ENCODE measurements around the gene EPHA6. TPM values are rescaled to one million over a fixed set of nuclear protein-coding genes. Genes with fewer than 3 reads are reported as not detected.

EPHA6 gene
- total and polyA plus RNA-seq, 10 of the 15 experiments (the other 5 are each of a cell fraction or from before 2014, with no cell fraction given): not detected

GRCh38 chr3:97438131-97438530 lies 623.7 kb downstream of the EPHA6 start:
- Histone ChIP-seq H4K20me1 (ENCODE audit: control insufficient read depth, insufficient read depth) (no peaks in the 10 kb centered on the region), H3K4me3 (no peak overlapping the region), H3K4me1 (ENCODE audit: control insufficient read depth, insufficient read depth, low read length) (no peaks in the 10 kb centered on the region), H3K27me3 (replicated peaks in 1 of 2; ENCODE audit: control insufficient read depth in 2 of 2, insufficient read depth in 2 of 2, low read length in 1 of 2) (no peaks in the 10 kb centered on the region), H3K9me3 (replicated peaks; ENCODE audit: control insufficient read depth, insufficient read depth, low read length) (no peaks in the 10 kb centered on the region), H2AFZ (ENCODE audit: control insufficient read depth, low read depth, low read length) (no peak overlapping the region), H3K4me2 (ENCODE audit: control insufficient read depth, insufficient read depth) (no peak overlapping the region), H3K79me2 (ENCODE audit: control insufficient read depth, insufficient read depth, low read length) (no peaks in the 10 kb centered on the region), H3K27ac (ENCODE audit: control insufficient read depth, insufficient read depth) (no peak overlapping the region), H3K36me3 (ENCODE audit: control insufficient read depth in 2 of 2, insufficient read depth in 2 of 2, low read length in 1 of 2) (no peaks in the 10 kb centered on the region), H3K9ac (ENCODE audit: control insufficient read depth, insufficient read depth, low read length) (no peak overlapping the region)
- TF ChIP-seq ATF3 (IDR thresholded peaks at IDR 0.05; ENCODE audit: borderline replicate concordance, extremely low read depth, low read depth, low read length): no peak
- TF ChIP-seq MYB (IDR thresholded peaks at IDR 0.05; ENCODE audit: borderline replicate concordance, low read depth, low read length): no peak
- TF ChIP-seq ZZZ3 (IDR thresholded peaks at IDR 0.05; ENCODE audit: control insufficient read depth, insufficient read length, low read depth): no peak
- TF ChIP-seq PML (IDR thresholded peaks at IDR 0.05; ENCODE audit: low read length): no peak
- no peak for TF ChIP-seq SMARCA5 (IDR thresholded peaks at IDR 0.05)
- no peak for TF ChIP-seq FOS (IDR thresholded peaks at IDR 0.05; ENCODE audit: borderline replicate concordance, extremely low read depth, insufficient read length)
- no peak for TF ChIP-seq CHD2 (IDR thresholded peaks at IDR 0.05; ENCODE audit: borderline replicate concordance, low read depth, low read length)
- TF ChIP-seq FOXK2 (IDR thresholded peaks at IDR 0.05): no peak
- no peak for TF ChIP-seq NFYA (IDR thresholded peaks at IDR 0.05; ENCODE audit: borderline replicate concordance, low read depth, low read length)
- no peak for TF ChIP-seq MEF2A (IDR thresholded peaks at IDR 0.05; ENCODE audit: insufficient read depth, low read depth, low read length)
- TF ChIP-seq, protein P1, sequence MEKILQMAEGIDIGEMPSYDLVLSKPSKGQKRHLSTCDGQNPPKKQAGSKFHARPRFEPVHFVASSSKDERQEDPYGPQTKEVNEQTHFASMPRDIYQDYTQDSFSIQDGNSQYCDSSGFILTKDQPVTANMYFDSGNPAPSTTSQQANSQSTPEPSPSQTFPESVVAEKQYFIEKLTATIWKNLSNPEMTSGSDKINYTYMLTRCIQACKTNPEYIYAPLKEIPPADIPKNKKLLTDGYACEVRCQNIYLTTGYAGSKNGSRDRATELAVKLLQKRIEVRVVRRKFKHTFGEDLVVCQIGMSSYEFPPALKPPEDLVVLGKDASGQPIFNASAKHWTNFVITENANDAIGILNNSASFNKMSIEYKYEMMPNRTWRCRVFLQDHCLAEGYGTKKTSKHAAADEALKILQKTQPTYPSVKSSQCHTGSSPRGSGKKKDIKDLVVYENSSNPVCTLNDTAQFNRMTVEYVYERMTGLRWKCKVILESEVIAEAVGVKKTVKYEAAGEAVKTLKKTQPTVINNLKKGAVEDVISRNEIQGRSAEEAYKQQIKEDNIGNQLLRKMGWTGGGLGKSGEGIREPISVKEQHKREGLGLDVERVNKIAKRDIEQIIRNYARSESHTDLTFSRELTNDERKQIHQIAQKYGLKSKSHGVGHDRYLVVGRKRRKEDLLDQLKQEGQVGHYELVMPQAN (conservative IDR thresholded peaks at IDR 0.05): no peak
- POLR2A ChIA-PET: no interaction called here
- 0% methylated on average over 1 of the region's 1 CpG for WGBS (ENCODE audit: insufficient coverage, insufficient replicate concordance, low lambda C conversion rate, missing lambda C conversion rate)
- no TSS peak for BruUV-seq (replicated peaks)
- FAIRE-seq: no peak
- CTCF ChIA-PET: no interaction called here
- in situ Hi-C loops (cut with MboI) (no loop called here), intact Hi-C loops (cut with micrococcal nuclease; ENCODE audit: unreplicated experiment) (no loop called here)
- SMC1A ChIA-PET (ENCODE audit: uncharacterized antibody, unreplicated experiment): no interaction called here
- no peak for DNase-seq (ENCODE audit: low read depth, low spot score)
- RAD21 ChIA-PET (ENCODE audit: unreplicated experiment): no interaction called here
- ATAC-seq: no peak

All from GM12878 (cell line).